NCI-H187 treated with DMSO at 0.1 percent for 48 hours (cell line): ENCODE measurements around the gene RASGRF1.
"Not testable (repeated sequence)": the region's sequence is repeated elsewhere in the genome, so short reads cannot be mapped to it uniquely, and the experiment has no call there.

ENCODE experiments used
- DNase-seq: peaks from one replicate; lab custom pipeline; 2025; lab: John Stamatoyannopoulos, UW

RASGRF1 gene

GRCh38 chr15:79008659-79009058 is 81.9 kb downstream of the RASGRF1 start:
- DNase-seq = no peak

DNA sequence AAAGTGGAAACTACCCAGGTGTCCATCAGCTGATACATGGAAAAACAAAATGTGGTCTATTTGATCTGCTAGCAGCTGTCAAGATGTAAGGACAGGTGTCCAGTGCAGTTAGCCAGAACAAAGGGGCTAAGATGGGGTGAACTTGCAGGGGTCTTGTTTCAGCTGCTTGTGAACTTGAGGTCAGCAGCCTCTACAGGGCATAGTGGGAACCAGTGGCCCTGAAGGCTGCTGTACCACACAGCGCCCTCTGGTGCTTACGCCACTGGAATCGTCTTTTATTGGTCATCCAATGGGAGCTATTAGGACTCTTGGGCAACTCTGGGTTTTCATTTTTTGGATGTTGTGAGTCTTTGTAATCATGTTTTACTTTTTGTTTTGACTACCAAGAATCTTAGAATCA is 83.5 kb downstream of the RASGRF1 start:
- DNase-seq = no peak

- no peak for DNase-seq
Measured at GRCh38 chr15:79006071-79006470, 84.5 kb downstream of the RASGRF1 start.

DNA sequence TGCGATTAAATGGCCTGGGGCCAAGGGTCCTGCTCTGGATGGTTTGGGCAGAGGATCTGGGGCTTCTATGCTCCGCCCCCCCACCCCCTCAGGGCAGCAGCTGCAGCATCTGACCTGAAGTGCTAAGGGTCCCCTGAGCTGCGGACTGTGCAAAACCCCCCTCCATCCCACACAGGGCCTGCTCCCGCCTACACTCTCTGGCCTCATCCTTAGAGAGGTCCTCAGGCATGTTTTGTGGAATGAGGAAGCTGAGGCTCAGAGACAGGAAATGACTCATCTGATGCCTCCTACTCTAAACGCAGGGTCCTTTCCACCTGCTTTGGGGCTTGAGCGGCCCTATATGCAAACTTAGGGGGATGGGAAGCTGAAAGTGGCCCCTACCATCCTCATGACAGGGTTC is 86.2 kb downstream of the RASGRF1 start:
- no peak for DNase-seq

GRCh38 chr15:79003896-79004295 is 86.7 kb downstream of the RASGRF1 start:
- no peak for DNase-seq

DNA sequence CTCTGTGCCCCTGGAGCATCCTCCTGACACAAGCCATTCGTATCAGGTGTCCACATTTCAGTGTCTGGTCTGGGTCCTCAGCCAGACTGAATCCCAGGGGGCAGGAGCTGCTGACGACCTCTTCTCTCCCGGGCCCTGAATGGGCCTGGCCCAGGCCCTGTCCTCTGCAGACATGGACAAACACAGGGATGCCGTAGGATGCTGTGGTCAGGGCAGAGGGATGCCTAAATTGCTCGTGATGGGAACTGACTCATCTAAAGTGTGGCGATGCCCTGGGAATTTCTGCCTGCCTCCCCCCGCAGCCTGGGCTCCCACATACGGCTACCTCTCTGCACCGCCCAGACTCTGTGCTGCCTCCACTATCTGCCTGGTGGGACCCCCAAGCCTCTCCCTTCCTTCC is 87.3 kb downstream of the RASGRF1 start:
- DNase-seq = no peak

DNA sequence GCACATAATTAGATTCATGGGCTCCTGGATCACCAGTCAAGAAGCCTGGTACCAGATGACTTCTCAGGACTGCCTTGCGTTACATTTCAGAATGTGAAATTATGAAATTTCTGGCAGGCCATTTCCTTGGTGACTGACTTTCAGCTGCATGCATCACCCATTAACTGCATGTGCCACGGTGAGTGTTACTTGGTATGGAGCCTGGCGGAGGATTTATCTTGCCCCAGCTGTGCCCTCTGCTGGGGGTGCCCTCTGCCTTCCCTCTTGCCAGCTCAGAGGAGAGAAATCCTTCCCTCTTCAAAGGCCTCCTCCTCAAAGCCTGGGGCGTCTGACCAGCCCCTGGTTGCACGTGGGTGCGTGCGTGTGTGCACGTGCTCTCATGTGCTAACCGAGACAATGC is 88.0 kb downstream of the RASGRF1 start:
- DNase-seq = no peak

- DNase-seq = no peak
Measured at GRCh38 chr15:78999636-79000035, 90.9 kb downstream of the RASGRF1 start.

DNA sequence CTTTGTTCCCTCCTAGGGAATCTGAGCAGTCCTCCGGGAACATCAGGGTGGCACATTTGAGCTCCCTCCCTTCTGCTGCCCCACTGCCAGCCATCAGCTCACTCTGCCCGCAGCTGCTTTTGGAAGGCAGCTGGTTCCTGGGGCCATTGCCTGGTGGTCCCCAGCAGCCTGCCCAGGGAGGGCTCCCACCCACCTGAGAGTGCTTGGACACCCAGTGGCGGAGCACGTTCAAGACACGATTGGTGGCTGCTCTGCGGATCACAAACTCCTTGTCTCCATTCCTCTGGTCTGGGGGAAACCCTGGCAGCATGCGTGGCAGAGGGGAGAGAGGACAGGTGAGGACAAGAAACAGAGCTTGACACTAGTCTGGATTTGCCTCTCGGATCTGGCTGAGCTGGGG is 92.1 kb downstream of the RASGRF1 start:
- no peak for DNase-seq

DNA sequence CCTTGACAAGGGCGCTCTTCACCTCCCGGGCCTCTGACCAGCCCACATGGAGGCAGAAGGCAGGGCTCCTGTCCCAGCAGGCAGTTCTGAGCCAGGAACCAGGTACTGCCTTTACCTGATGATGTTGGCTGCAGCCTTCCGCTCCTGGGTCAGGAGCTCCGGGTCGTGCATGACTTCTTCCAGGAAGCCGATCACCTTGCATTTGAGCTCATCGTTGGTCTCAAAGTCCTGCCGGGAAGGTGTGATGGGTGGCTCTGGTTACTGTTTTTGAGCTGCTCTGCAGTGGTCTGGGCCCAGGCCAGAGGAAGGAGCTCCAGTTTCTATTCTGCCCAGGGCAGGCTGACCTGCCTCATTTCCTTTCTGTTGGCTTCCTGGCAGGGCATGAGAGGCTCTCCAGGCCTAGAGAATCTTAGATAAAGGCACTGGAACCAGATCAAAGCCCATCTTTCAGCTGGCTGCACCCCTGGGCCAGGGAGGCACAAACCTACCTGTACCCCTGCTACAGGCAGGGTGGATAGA is 92.5 kb downstream of the RASGRF1 start:
- DNase-seq = no peak

DNA sequence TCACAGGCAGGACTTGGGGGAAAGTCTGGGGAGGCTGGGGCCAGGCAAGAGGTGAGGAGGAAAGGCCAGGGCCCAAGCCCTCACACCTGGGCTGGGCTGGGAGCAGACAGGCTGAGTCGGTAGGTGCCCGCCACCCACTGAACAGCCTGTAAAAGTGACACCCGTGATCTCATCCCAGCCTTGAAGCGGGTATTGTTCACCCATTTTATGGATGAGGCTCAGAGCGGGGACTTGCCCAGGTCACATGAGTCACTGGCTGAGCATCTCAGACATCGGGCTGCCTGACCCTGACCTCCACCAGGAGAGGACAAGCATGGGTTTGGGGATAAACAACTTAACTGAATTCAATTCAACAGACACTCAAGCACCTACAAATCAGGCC is 93.7 kb downstream of the RASGRF1 start:
- no peak for DNase-seq

GRCh38 chr15:78995921-78996893 is 94.4 kb downstream of the RASGRF1 start:
- no peak for DNase-seq

- DNase-seq = not testable (repeated sequence)
Measured at GRCh38 chr15:78995161-78995560, 95.4 kb downstream of the RASGRF1 start.

- DNase-seq = no peak
Measured at GRCh38 chr15:78993931-78994530, 96.5 kb downstream of the RASGRF1 start.

DNA sequence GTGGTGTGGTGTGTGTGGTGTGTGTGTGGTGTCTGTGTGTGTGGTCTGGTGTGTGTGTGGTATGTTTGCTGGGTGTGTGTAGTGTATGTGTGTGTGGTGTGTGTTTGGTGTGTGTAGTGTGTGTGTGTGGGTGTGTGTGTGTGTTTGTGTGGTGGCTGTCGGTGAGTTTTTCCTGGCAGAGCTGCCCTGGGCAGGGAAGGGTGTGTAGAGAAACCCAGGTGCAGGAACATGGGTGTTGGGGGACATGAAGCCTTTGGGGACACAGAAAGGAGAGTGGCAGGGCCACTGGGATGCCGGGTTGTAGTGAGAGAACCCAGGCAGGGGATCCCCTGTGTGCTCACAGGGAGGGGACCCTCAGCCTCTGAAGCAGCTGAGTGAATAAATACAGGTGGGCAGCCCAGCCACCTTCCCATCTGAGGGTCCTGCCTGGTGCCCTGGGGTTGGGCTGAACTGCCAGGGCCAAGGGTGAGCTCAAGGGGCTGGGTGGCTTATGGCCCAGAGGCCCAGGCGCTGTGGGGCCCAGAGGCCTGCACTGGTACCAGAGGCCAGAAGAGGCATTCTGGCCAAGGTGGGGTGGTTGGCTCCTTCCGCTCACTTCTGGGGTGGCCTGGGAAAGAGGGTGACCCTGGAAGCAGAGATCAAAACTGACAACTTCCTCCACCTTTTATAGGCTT is 97.2 kb downstream of the RASGRF1 start:
- DNase-seq = no peak

DNA sequence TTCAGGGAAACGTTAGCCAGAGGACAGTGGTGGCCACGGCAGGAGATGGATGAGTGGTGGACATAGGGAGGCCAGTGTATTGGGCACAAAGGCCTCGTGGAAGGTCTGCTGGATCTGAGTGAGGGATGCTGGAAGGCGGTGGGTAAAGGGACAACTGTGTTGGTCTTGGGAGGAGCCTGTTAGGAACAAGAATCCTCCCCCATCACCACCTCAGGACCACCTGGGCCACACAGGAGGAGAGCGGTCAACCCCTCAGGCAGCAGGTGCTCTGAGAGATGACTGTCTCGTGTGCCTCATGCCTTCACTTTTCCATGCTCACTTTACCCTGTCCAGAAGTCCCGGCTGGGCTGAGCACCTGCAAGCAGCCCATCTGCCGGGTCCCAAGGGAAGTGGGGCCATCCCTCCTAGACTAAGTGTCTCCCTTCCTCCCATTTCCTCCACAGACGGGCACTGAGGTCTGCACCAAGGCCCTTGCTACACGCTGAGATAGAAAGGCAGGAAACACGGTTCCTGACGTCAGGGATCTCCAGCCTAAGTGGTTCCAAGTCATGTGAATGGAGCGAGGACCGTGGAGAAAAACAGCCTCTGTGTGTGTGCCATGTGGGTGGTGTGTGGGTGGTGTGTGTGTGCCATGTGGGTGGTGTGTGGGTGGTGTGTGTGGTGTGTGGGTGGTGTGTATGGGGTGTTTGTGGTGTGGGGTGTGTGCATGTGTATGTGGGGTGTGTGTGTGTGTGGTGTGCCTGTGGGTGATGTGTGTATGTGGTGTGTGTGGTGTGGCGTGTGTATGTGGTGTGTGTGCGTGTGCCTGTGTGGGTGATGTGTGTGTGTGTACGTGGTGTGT is 97.9 kb downstream of the RASGRF1 start:
- no peak for DNase-seq

DNA sequence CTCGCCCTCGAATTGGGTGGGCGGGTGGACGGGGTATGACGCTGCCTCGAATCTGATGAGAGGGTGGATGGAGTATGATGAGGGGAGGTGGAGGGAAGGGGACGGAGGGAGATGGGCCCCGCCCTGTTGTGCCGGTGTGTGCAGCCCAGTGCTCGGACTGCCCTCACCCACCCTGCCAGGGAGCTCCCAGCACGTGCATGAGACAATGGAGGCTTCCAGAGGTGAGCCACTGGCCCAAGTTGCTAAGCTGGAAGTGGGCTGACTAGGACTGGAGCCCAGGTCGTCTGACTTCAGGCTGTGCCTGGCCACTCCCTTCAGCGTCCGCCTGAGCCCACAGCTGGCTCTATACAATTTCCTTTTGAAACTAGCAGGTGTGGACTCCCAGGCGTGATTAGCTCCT is 98.7 kb downstream of the RASGRF1 start:
- DNase-seq = no peak

DNA sequence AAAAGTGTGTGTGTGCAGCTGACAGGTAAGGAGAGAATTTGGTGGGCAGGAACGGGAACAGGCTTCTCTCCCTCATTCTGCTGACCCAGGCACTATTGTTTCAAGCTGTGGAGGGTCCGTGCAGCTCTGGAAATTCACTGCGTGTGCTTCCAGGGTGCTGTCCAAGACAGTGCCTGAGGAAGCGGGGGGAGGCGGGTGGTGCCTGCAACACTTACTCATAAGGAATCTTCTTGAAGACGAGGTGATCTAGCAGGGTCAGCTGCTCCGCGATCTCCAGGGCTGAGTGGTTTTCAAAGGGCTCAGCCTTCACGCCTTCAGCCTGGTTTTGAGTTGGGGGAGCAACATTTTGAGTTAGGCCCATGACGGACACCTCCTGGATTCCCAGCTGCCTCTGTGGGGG is 99.1 kb downstream of the RASGRF1 start:
- no peak for DNase-seq

DNA sequence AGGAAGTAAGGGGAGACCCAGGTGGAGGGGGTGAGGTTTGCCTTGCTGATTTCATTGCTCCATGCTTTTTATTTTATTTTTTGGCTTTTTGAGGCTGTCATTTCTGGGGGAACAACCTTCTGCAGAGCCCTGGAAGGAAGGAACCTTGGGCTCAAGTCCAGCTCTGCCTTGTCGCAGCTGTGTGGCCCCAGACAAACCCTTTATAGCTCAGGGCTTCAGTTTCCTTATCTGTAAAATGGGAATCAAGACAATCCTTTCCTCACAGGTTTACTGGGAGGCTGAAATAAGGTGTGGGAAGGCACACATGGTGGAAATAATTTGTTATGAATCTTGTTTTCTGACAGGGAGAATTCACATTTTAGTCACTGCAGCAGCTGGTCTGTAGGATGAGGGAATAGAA is 100.3 kb downstream of the RASGRF1 start:
- DNase-seq = no peak

DNA sequence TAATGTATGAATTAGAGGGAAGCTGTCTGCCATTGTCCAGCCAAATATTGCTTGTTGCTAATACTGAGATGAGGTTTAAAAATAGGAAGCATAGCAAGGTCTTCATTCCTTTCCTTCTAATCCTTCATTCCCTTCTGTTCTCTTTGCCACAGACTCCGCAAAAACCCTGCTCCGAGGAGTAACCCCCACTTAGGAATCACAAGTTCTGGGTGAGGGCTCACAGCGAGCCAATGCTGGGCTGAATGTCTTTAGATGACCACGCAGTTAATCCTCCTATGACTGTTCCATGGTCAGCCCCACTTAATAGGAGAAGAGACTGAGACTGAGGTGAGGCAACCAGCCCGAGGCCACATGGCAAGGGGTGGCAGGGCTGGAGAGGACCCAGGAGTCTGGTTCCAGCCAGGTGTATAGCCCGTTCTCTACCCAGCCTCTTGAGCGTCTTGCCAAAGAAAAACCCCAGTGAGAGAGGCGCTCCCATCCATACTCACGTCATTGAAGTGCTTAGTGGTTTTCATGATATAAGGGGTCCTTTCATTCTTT is 100.8 kb downstream of the RASGRF1 start:
- DNase-seq = no peak

DNA sequence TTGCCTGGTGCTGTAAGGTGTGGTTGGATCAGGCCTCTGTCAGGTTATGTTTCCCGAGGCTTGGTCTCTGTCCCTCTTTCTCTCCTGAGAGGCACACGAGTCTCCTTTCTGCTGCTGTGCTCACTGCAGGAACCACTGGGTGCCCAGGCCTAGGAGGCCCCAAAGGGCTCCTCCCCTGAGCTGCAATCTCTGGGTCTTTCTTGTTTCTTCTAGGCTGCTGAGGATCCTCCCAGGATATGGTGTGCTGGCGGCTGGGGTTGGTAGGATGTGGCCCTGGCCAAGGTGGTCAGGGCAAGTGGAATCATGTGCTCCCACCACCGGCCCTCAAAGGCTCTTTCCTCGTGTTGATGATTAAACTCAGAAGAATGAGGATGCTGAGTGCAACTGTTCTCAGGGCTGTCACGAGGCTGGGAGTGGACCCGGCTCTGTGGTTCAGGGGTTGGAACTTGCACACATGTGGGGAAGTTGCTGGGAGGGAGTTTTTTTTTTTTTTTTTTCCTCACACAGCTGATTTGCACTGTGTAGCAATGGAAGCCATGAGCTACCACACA is 102.1 kb downstream of the RASGRF1 start:
- DNase-seq = no peak
